ENCODE data around the gene CA5A. TPM values are rescaled to one million over a fixed set of nuclear protein-coding genes. Genes with fewer than 3 reads are reported as not detected.

The CA5A gene
- total and polyA plus RNA-seq, 9 of the 15 experiments (the other 6 are each of a cell fraction or from before 2014, with no cell fraction given), result not detected

- TF ChIP-seq SIN3A (IDR thresholded peaks at IDR 0.05; ENCODE audit: borderline replicate concordance in 2 of 2, control insufficient read depth in 1 of 2, low read depth in 2 of 2, low read length in 2 of 2) (peak; percentile 55 to 74; a peak in 2 of 4 replicates), POLR2H (tag; IDR thresholded peaks at IDR 0.05; ENCODE audit: low read depth) (peak; percentile 48; the same call in 1 of the 2 replicates), NONO (IDR thresholded peaks at IDR 0.05; ENCODE audit: low read depth in 2 of 2, low read length in 1 of 2) (peak; percentile 61 to 99; a peak in 3 of 4 replicates), MAX (CRISPR knock-in tag; IDR thresholded peaks at IDR 0.05) (peak; percentile 82), SAP30 (IDR thresholded peaks at IDR 0.05; ENCODE audit: borderline replicate concordance, insufficient read depth, low read depth, low read length, poor library complexity, severe bottlenecking) (peak; percentile 50), ZNF592 (IDR thresholded peaks at IDR 0.05) (peak; percentile 88), GABPB1 (CRISPR knock-in tag; IDR thresholded peaks at IDR 0.05) (peak; percentile 72; the same call in 1 of the 2 replicates), ZNF263 (CRISPR knock-in tag; IDR thresholded peaks at IDR 0.05; ENCODE audit: borderline replicate concordance) (0 out of 2 replicates have a peak, but pooled peaks have one; percentile 30), GMEB1 (CRISPR knock-in tag; IDR thresholded peaks at IDR 0.05) (peak; percentile 59), ZNF644 (tag; IDR thresholded peaks at IDR 0.05; ENCODE audit: low read depth) (peak; percentile 64; the same call in 1 of the 2 replicates), DMBX1 (CRISPR knock-in tag; IDR thresholded peaks at IDR 0.05; ENCODE audit: borderline replicate concordance) (0 out of 2 replicates have a peak, but pooled peaks have one; percentile 38), GATA2 (CRISPR knock-in tag; IDR thresholded peaks at IDR 0.05) (0 out of 2 replicates have a peak, but pooled peaks have one; percentile 36)
- TF ChIP-seq, protein P1, sequence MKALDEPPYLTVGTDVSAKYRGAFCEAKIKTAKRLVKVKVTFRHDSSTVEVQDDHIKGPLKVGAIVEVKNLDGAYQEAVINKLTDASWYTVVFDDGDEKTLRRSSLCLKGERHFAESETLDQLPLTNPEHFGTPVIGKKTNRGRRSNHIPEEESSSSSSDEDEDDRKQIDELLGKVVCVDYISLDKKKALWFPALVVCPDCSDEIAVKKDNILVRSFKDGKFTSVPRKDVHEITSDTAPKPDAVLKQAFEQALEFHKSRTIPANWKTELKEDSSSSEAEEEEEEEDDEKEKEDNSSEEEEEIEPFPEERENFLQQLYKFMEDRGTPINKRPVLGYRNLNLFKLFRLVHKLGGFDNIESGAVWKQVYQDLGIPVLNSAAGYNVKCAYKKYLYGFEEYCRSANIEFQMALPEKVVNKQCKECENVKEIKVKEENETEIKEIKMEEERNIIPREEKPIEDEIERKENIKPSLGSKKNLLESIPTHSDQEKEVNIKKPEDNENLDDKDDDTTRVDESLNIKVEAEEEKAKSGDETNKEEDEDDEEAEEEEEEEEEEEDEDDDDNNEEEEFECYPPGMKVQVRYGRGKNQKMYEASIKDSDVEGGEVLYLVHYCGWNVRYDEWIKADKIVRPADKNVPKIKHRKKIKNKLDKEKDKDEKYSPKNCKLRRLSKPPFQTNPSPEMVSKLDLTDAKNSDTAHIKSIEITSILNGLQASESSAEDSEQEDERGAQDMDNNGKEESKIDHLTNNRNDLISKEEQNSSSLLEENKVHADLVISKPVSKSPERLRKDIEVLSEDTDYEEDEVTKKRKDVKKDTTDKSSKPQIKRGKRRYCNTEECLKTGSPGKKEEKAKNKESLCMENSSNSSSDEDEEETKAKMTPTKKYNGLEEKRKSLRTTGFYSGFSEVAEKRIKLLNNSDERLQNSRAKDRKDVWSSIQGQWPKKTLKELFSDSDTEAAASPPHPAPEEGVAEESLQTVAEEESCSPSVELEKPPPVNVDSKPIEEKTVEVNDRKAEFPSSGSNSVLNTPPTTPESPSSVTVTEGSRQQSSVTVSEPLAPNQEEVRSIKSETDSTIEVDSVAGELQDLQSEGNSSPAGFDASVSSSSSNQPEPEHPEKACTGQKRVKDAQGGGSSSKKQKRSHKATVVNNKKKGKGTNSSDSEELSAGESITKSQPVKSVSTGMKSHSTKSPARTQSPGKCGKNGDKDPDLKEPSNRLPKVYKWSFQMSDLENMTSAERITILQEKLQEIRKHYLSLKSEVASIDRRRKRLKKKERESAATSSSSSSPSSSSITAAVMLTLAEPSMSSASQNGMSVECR (CRISPR knock-in tag; IDR thresholded peaks at IDR 0.05), result peak; percentile 85
These were observed 67.1 kb downstream of the CA5A start, which contains the start of gene SLC7A5 (continued) for GRCh38 chr16:87869061-87869878.

All from K562 (cell line).